Posterior vena cava (tissue), 2 donors: ENCODE data around the gene GAPT. TPM values are rescaled to one million over a fixed set of nuclear protein-coding genes. Genes with fewer than 3 reads are reported as not detected.

Experiments used
- DNase-seq: peaks from one replicate; pipeline ENCODE4 v3.0.0-alpha.2; 2020; ENCODE audit warnings: low spot score
- intact Hi-C, 2 donors: fragments of 100-400 bp; cut with DNase I; formaldehyde crosslinking; loops; one replicate each; pipeline versions ENCODE4 v1.14.1 to v1.14.2; 2022 to 2023
- total RNA-seq, 2 donors: library from RNA; stranded (reverse); fragmentation: NEBNext Ultra II Directional; extraction: Animal tissue kit (Norgen Biotek cat#: 25700); gene quantifications; one replicate each; pipeline ENCODE4 v1.2.1, GENCODE V29; 2021
- donor health status: DM: yes; HTN: yes; CAD: no.
- donor health status: DM: yes; HTN: yes; CAD: no.

Gene GAPT
- total RNA-seq, 2 donors from 2014 or later, result 1.3 to 2.5 TPM

DNA sequence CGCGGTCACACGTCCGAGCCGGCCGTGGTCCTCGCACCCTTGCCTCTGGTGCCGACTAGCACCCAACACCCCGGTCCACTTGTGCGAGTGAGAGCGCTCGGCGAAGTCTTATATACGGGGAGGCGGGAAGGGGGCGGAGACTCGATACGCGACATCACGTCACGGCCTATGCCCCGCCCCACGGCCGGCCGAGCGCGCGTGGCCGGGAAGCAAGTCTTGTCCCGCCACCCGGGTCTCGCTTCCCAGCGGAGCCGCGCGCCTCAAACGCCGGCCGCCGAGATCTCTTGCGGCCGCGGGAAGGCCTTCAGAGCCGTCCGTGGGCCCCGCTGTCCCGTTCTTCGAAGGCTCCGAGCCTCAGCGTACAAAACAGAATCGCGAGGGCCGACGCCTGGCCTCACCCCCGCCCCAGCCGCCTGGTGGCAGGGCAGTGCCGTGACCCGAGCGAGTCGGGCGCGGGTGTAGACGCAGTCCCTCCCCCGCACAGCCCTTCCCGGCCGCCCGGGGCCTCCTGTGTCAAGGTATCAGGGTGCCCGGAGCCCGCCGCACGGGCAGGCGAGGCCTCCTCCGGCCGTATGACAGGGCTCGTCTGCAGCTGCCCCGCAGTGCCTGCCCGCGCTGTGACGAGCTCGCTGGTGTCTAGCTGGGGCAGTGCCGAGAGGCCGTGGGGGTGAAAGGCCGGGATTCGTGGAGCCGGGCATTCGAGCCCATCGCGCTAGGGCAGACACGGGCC is 31.1 kb upstream of the GAPT start, which contains the start of gene PLK2:
TSS of gene PLK2 (minus strand) at position 85 of the 730 bp plus-strand sequence. CDS start 127 bp downstream, outside the sequence.
- DNase-seq, result peak; percentile 98
- intact Hi-C loops, result loop anchor here (2.0 to 10.0 kb wide), 6 partner anchors 678 to 1555 kb away; partner anchors contain the start of gene SETD9 (in 1 of the 2)

DNA sequence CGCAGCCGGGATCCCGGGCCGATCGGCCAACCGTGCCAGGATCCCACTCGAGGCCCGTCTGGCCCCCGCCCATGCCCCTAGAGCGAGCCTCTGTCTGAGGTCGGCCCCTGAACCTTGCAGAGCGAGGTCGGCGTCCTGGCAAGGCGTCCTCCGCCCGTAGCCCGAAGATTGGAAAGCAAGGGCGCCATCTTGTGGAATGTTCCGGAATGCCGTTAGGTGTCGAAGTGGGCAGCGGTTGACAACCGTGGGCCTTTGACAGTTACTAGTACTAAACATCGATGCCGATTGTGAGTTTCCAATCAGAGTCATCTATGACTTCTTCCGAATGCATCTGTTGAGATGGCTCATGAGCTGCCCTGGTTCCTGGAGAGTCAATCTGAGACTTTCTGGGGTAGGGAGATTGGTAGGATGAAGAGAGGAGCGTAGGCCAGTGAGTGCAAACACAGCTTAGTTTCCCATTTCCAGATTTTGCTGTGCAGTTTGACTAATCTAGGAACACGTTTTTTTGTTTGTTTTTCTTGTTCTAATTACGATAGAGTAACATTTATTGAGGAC is 30.4 kb upstream of the GAPT start:
- DNase-seq, result peak; percentile 96
- intact Hi-C loops, result loop anchor here (2.0 to 10.0 kb wide), 6 partner anchors 679 to 1556 kb away; partner anchors contain the start of gene SETD9 (in 1 of the 2)

DNA sequence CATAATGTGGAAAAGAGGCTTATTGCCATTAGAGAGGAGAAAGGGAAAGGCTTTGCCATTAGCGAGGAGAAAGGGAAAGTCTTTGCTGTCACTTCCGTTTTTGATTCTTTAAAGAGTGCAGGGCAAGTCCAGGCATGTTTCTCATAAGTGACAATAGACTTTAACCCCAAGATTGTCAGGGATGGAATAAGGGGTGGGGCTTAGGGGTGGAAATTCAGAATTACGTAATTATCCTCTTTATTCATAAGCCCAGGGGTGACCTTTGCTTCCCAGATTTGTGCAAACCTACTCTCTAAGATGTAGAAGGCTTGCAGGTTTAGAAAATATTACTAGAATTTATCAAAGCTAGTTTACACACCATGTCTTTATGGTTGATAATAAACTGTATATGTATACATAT is 29.1 kb upstream of the GAPT start:
- no peak for DNase-seq
- intact Hi-C loops, result loop anchor here (5.0 to 10.0 kb wide), 5 partner anchors 680 to 1557 kb away; partner anchors contain the start of gene SETD9 (in 1 of the 2)

DNA sequence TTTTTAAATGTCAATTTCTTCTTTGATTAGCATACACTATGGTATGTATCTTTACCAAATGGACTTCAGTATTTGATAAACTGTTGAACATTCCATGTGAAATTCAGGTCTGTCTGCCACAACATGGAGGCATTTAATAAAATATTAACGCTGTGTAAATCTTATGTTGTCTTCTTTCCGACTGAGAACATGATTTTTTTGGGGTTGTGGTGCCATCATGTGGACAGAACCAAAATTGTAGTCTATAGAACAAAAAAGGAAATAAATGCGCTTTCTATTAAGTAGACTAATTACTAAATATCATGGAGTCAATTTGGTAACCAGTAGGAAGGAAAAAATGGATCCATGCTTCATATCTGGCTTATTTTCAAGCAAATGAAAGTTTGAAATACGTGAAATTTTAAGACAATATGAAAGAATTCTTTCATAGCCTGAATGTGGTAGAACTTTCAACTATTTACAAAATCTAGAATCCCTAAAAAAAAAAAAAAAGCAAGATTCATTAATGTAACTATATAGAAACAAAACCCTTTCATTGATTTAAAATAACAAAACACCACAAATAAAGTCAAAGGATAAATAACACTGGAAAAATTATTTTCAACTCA is 28.5 kb upstream of the GAPT start:
- no peak for DNase-seq
- intact Hi-C loops, result loop anchor here (5.0 to 10.0 kb wide), 5 partner anchors 680 to 1558 kb away; partner anchors contain the start of gene SETD9 (in 1 of the 2)

DNA sequence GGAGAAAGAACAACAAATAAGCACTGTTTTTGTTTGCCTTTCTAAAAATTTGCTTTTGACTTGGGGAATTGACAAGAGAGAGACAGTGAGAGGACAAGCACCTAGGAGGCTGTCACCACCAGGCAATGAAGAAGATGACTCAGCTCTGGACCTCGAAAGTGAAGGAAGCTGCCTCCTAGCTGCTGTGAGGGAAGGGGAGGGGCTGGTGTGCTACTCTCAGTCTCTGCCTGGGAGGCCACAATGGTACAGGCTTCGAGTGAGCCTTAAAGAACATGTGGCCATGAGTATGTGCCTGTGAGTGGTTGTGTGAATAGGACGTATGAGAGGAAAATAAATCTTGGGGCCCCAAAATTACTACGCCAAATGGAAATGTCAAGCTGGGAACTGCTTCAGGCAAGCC is 24.3 kb upstream of the GAPT start:
- intact Hi-C loops, result loop anchor here (10.0 kb wide), 3 partner anchors 692 to 1562 kb away; partner anchors contain the start of gene SETD9 (in 1 of the 2)
- DNase-seq, result no peak

DNA sequence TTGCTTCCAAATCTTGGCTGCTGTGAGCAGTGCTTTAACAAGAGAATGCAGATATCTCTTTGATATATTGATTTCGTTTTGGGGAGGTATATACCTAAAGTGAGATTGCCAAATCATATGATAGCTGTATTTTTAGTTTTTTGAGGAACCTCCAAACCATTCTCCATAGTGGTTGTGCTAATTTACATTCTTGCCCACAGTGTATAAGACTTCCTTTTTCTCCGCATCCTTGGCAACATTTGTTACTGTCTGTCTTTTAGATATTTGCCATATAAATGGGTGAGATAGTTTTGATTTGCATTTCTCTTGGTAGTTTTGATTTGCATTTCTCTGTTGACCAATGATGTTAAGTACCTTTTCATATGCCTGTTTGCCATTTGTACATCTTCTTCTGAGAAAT is 21.3 kb upstream of the GAPT start:
- no peak for DNase-seq
- intact Hi-C loops, result loop anchor here (10.0 kb wide), 3 partner anchors 695 to 1565 kb away; partner anchors contain the start of gene SETD9 (in 1 of the 2)

DNA sequence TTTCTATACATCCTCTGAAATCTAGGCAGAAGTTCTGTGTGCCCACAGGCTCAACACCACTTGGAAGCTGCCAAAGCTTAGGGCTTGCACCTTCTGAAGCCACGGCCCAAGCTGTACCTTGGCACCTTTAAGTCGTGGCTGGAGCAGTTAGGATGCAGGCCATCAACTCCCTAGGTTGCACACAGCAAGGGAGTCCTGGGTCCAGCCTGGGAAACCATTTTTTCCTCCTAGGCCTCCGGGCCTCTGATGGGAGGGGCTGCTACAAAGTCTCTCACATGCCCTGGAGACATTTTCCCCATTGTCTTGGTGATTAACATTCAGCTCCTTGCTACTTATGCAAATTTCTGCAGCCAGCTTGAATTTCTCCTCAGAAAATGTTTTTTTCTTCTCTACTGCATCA is 15.8 kb upstream of the GAPT start:
- intact Hi-C loops, result no loop called here
- no peak for DNase-seq

DNA sequence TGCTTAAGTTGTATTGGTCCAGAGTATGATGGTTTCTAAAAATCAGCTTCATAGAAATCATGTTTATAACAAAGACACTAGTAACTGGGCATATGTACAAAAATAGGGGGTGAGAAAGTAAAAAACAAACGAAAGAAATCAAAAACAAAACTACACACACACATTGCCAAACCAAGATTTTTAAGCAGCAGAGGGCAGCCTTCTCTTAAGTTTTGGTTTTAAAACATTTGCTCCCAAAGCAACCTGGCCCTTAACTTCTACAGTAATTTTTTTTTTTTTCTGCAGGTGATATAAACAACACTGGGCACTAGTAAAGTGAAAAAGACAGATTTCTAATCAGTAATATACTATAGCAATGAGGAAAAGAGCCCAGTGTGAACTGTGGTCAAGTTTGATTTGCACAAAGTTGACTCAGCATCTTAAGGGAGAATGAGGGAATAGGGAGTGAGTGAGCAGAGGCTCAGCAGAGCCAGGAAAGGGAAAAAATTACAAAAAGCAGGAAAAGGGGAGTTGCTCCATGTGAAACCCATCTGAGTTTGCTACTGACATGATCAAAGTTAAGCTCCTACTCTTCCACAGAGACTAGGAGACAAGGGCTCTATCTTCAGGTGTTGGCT is 13.4 kb upstream of the GAPT start:
- intact Hi-C loops, result no loop called here
- no peak for DNase-seq

DNA sequence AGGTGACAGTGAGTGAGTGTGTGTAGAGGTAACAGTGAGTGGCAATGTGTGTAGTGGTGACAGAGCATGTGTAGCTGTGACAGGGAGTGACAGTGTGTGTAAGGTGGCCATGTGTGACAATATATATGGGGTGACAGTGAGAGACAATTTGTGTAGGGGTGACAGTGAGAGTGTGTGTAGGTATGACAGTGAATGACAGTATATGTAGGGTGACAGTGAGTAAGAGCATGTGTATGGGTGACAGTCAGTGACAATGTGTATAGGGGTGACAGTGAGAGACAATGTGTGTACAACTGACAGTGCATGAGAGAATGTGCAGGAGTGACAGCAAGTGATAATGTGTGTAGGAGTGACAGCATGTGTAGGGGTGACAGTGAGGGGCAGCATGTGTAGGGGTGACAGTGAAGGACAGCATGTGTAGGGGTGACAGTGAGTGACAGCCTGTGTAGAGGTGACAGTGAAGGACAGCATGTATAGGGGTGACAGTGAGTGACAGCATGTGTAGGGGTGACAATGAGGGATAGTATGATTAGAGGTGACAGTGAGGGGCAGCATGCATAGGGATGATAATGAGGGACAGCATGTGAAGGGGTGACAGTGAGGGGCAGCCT is 10.1 kb upstream of the GAPT start:
- DNase-seq, result no peak
- intact Hi-C loops, result no loop called here

DNA sequence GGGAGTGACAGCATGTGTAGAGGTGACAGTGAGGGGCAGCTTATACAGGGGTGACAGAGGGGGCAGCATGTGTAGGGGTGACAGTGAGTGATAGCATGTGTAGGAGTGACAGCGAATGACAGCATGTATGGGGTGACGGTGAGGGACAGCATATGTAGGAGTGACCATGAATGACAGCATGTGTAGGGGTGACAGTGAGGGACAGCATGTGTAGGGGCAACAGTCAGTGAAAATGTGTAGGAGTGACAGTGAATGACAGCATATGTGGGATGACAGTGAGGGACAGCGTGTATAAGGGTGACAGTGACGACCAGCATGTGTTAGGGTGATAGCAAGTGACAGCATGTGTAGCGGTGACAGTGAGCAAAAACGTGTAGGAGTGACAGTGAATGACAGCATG is 9.4 kb upstream of the GAPT start:
- intact Hi-C loops, result no loop called here
- no peak for DNase-seq

DNA sequence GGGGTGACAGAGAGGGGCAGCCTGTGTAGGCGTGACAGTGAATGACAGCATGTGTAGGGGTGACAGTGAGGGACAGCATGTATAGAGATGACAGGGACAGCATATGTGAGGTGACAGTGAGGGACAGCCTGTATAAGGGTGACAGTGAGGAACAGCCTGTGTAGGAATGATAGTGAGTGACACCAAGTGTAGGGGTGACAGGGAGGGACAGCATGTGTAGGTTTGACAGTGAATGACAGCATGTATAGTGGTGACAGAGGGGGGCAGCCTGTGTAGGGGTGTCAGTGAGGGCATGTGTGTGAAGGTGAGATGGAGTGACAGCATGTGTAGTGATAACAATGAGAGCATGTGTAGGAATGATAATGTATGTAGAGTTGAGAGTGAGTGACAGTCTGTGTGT is 8.7 kb upstream of the GAPT start:
- DNase-seq, result no peak
- intact Hi-C loops, result no loop called here

DNA sequence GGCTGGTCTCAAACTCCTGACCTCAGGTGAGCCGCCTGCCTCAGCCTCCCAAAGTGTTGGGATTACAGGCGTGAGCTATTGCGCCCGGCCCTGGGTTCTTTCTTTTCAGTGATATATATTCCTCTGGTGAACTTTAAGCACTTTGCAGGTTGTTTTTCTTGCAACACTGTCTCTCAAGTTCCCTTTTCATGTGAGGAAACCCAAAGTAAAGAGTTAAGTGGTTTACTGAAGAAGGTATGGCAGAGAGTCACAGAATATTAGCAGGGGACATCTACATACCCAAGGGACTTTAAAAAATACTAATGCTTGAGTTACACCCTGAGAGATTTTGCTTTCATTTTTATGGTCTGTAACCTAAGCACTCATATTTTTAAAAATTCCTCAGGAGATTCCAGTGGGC is 6.7 kb upstream of the GAPT start:
- DNase-seq, result no peak
- intact Hi-C loops, result no loop called here

DNA sequence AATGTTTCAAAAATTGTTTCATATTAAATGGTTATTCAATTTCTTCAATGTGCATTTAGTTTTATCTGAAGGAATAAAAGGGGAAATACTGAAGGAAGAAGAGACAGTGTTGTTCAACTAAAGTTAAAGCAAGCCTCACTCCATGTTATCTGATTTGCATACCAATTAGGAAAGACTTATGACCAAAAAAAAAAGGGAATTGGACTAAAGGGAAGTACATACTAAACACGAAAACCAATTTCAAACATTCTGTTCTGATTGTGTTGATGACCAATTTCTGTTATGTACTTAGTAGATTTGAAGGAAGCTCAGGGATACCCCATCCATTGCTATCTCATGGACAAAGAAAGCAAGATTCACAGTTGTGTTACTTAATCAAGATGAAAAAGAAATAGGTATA is 4.9 kb upstream of the GAPT start:
- no peak for DNase-seq
- intact Hi-C loops, result no loop called here

DNA sequence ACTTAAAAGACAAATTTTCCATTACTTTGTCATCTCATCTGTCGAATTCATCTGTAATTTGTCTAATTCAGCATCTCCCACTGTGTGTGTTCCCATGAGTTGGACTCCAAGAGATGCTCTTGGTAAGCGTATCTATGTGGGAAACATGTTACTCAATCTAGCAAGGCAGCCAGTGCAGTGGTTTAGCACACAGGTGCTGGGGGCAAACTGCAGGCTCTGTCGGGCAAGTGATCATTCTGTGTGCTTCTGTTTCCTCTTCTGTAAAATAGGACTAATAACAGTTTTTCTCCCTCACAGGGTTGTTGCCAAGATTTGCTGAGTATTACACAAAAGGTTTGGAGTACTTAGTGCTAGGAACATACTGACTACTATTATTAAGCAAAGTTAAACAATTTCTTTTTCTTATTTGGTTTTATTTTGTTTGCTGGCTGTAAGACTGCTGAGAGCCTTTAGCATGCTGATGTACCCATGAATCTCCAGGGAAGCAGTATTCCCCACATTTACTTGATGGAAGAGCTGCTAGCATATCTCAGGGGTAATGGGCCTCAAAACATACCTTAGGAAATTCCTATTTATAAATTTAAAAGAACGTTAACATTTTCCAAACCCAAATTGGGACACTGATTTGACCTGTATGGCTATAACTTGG is 709 bp upstream of the GAPT start:
- intact Hi-C loops, result loop anchor here in 1 of 2 donors (10.0 kb wide), 1 partner anchor 354 kb away; no protein-coding TSS in a partner anchor
- no peak for DNase-seq

DNA sequence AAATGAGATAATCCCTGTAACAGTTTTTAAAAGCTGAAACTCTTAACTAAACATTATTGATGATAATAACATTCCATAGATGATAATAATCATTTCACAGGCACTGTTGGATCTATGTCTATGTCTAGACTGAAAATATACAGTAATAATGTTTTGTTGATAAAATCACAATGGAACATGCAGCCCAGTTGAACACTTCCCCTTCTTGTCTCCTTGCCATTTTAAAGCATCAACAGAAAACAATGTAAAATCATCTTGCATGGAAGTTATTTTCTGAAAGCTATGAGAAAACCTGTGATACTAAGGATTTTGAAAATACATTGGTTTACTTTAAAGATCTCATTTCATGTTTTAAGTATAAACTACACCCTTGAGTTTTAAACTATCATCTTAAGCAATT is 1.9 kb downstream of the GAPT start:
- no peak for DNase-seq
- intact Hi-C loops, result loop anchor here in 1 of 2 donors (10.0 kb wide), 1 partner anchor 352 kb away; no protein-coding TSS in a partner anchor

DNA sequence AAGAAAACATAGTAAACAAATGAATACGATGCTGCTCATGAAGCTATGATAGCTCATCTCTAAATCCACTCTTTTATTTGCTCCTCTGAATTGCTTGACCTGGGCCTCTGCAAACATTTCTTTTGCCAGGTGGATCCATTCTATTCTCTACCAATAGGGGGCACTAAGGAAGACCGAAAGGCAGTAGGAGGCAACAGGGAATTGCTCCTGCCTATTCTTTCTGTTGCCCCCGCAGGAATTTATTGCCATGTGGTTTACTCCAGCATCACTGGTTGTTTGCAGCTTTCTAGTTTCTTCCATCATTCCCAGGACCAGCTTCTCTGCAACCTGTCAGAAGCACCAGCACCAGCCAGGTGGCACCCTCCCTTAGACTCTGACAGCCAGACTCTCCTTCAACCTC is 5.3 kb downstream of the GAPT start:
- intact Hi-C loops, result loop anchor here in 1 of 2 donors (10.0 kb wide), 1 partner anchor 348 kb away; no protein-coding TSS in a partner anchor
- no peak for DNase-seq

DNA sequence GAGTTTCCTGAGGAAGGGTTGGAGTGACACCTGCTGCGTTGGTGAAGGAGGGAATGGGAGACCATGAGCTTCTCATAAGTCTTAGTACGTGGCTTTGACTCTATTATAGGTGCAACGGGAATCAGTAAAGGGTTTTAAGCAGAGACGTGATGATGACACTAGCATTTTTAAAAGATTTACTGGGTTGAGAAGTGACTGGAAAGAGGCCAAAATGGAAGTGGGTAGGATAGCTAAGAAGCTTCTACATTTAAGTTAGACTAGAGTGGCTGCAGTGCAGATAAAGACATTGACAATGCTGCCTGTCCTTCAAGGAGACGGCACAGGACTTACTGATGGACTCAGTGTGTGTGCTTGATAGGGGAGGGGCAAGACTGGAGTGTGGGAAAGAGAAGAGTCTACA is 6.2 kb downstream of the GAPT start:
- intact Hi-C loops, result loop anchor here in 1 of 2 donors (10.0 kb wide), 1 partner anchor 347 kb away; no protein-coding TSS in a partner anchor
- DNase-seq, result no peak

DNA sequence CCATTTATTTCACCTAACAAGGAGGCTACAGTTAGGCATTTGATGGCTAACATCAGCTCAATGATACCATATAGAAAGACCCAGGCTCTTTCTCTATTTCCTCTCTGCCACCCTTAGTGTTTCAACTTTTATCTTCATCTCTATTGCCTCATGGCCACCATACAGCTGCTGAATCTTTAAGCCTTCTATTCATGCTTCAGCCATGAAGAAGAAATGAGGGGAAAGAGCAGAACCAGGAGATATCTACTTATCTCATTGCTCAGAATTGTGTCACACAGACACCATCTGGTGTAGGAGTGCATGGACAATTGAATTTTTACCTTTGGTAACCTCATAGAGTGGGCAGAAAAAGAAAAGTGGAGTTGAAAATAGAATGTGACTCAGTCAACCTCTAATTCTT is 6.7 kb downstream of the GAPT start:
- intact Hi-C loops, result loop anchor here in 1 of 2 donors (10.0 kb wide), 1 partner anchor 347 kb away; no protein-coding TSS in a partner anchor
- DNase-seq, result no peak
